Activated naive CD8-positive, alpha-beta T cell treated with anti-CD3 and anti-CD28 coated beads, Interleukin-2, amount 50 U/mL, for 24 hours (primary cell): Measurements from ENCODE around the gene HSPA1A.

Experiments used
- ATAC-seq: fragments of 150-1000 bp; cut with Tn5 transposase; one replicate; pipeline ENCODE4 v1.10.0; 2021
- DNase-seq: peaks from one replicate; pipeline ENCODE4 v3.0.0; 2021
- H3K27ac Mint-ChIP-seq: one replicate; pipeline ENCODE4 v1.8.0; 2021; ENCODE audit warnings: mild to moderate bottlenecking, mixed read lengths
- H3K27me3 Mint-ChIP-seq: one replicate; pipeline ENCODE4 v1.8.0; 2021; ENCODE audit warnings: mixed read lengths
- H3K36me3 Mint-ChIP-seq: one replicate; pipeline ENCODE4 v1.8.0; 2021; ENCODE audit warnings: low read depth, mixed read lengths
- H3K4me1 Mint-ChIP-seq: one replicate; pipeline ENCODE4 v1.8.0; 2021; ENCODE audit warnings: mixed read lengths
- H3K4me3 Mint-ChIP-seq: one replicate; pipeline ENCODE4 v1.8.0; 2021; ENCODE audit warnings: mild to moderate bottlenecking, moderate library complexity, mixed read lengths
- H3K9me3 Mint-ChIP-seq: one replicate; pipeline ENCODE4 v1.8.0; 2021; ENCODE audit warnings: mixed read lengths

The HSPA1A gene

DNA sequence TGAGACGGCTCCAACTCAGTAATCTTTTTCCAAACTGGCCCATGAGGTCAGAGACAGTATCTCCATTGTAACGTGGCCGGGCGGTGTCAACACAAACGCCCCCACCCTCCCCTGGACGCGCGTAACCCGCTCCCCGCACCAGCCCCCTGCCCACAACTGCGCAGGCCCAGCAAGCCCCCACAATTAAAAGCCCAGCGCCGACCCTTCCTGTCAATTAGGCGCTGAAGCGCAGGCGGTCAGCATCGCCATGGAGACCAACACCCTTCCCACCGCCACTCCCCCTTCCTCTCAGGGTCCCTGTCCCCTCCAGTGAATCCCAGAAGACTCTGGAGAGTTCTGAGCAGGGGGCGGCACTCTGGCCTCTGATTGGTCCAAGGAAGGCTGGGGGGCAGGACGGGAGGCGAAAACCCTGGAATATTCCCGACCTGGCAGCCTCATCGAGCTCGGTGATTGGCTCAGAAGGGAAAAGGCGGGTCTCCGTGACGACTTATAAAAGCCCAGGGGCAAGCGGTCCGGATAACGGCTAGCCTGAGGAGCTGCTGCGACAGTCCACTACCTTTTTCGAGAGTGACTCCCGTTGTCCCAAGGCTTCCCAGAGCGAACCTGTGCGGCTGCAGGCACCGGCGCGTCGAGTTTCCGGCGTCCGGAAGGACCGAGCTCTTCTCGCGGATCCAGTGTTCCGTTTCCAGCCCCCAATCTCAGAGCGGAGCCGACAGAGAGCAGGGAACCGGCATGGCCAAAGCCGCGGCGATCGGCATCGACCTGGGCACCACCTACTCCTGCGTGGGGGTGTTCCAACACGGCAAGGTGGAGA lies at the start of gene HSPA1A, which contains the start of gene HSPA1L:
Gene HSPA1A (plus strand): TSS at position 519 of the 814 bp plus-strand sequence. CDS start 214 bp downstream, at position 733.
Gene HSPA1L (minus strand): TSS at position 259 of the 814 bp plus-strand sequence. CDS start 3,311 bp downstream, outside the sequence.
- Mint-ChIP-seq H3K27ac (peak within 1 kb of the TSS; percentile 85), H3K9me3 (no peaks in the 10 kb centered on the region), H3K4me1 (peaks cover 58% of the 10 kb centered on the region), H3K36me3 (peaks cover 2% of the 10 kb centered on the region), H3K27me3 (no peaks in the 10 kb centered on the region), H3K4me3 (peak within 1 kb of the TSS; percentile 82)
- ATAC-seq (peak; percentile 40), DNase-seq (peak; percentile 72)

DNA sequence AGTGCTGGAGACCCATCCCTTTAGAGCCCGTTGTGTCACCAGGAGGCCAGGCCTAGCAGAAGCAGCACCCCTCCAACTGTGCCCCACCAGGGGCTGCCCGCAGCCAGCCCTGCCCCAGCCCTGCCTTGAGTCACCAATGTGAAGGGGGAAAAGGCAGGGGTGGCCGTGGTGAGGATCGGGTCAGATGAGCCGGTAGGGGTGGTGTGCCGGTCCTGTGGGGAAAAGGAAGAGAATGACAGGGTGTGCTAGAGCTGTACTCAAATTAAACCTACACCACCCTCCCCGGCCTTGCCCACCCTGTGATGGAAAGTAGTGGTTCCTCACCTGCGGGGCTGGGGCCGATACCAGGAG lies 49.8 kb upstream of the HSPA1A start:
- no peaks in the 10 kb centered on the region for H3K9me3 Mint-ChIP-seq
- no peaks in the 10 kb centered on the region for H3K27me3 Mint-ChIP-seq
- H3K4me1 Mint-ChIP-seq = peaks cover 11% of the 10 kb centered on the region
- ATAC-seq (no peak), DNase-seq (no peak)
- H3K36me3 Mint-ChIP-seq = peaks cover 25% of the 10 kb centered on the region
- no peak overlapping the region for H3K4me3 Mint-ChIP-seq
- H3K27ac Mint-ChIP-seq = no peak overlapping the region

DNA sequence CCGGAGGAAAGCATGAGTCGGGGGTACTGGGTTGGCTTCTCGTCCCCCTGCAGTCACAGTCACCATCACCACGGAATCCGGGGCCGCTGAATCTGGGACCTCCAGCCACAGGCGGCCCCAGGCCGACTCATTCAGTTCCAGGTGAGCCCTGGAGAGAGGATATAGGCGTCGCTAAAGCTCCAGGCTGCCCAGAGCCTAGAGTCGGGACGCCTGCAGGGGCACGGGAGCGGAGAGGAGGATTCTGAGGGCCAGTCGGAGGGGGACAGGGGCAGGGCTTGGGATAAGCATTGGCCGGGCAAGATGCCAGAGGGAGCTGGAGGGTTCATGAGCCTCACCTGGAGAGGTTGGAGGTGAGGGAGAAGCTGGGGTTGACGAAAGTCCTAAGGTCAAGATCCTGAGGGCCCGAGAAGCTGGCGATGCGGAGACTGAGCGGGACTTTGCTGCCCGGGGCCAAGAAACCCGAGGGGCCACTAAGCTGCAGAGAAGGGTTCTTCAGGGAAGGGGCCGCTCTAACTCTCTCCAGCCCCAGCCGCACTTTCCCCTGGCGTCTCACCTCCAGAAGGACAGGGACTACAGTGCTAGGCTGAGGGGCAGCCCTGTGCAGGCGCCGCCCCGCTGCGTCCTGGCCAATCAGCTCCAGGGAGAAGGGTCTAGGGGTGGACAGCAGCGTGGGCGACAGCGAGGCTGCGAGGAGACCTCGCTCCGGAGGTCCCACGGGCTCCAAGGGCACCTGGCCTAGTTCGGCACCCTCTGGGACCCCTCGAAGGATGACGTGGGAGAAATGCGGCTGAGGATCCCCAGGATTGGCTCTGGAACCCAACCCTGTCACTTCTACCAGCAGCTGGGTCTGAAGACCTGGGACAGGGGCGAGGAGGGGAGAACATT lies 49.2 kb upstream of the HSPA1A start:
- Mint-ChIP-seq H3K36me3 (peaks cover 21% of the 10 kb centered on the region), H3K4me3 (no peak overlapping the region), H3K27ac (no peak overlapping the region), H3K9me3 (no peaks in the 10 kb centered on the region), H3K4me1 (peaks cover 14% of the 10 kb centered on the region), H3K27me3 (no peaks in the 10 kb centered on the region)
- no peak for DNase-seq
- ATAC-seq = no peak

DNA sequence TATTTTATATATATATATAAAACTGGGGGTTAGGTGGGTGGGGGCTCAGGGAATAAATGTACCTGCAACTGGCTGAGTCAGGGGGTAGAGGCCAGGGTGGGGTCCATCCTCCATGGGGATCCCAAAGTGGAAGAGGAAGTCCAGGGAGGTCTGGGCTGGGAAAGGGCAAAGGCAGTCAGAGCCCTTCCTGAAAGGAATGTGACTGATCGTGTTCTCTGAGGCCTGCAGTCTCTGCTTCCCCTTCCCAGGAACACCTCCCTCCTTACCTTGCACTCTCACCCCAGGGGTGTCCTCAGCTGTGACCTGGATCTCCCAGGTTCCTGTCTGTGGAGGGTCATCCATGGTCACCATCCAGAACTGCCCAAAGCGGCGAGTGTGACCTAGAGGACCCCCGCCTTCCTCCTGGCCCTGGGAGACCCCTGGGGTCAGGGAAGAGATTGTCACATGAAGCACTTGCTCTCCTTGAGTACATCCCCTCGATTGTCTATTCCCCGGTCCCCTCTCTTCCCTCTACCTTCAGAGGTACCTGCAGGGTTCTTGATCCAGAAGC lies 48.2 kb upstream of the HSPA1A start:
- no peak for DNase-seq
- ATAC-seq = no peak
- H3K27ac Mint-ChIP-seq = no peak overlapping the region
- peaks cover 23% of the 10 kb centered on the region for H3K4me1 Mint-ChIP-seq
- H3K36me3 Mint-ChIP-seq = peaks cover 17% of the 10 kb centered on the region
- no peaks in the 10 kb centered on the region for H3K9me3 Mint-ChIP-seq
- no peaks in the 10 kb centered on the region for H3K27me3 Mint-ChIP-seq
- no peak overlapping the region for H3K4me3 Mint-ChIP-seq

GRCh38 chr6:31768363-31769257 lies 46.7 kb upstream of the HSPA1A start:
- no peaks in the 10 kb centered on the region for H3K27me3 Mint-ChIP-seq
- peaks cover 36% of the 10 kb centered on the region for H3K4me1 Mint-ChIP-seq
- no peak for ATAC-seq
- H3K27ac Mint-ChIP-seq = no peak overlapping the region
- peaks cover 9% of the 10 kb centered on the region for H3K36me3 Mint-ChIP-seq
- H3K4me3 Mint-ChIP-seq = no peak overlapping the region
- no peaks in the 10 kb centered on the region for H3K9me3 Mint-ChIP-seq
- no peak for DNase-seq

- peaks cover 4% of the 10 kb centered on the region for H3K36me3 Mint-ChIP-seq
Measured at GRCh38 chr6:31769684-31770371, 45.5 kb upstream of the HSPA1A start.

GRCh38 chr6:31770860-31771259 lies 44.5 kb upstream of the HSPA1A start:
- no peak overlapping the region for H3K4me3 Mint-ChIP-seq

More at GRCh38 chr6:31769684-31770371, 45.5 kb upstream of the HSPA1A start:
- no peak overlapping the region for H3K27ac Mint-ChIP-seq
- no peaks in the 10 kb centered on the region for H3K27me3 Mint-ChIP-seq
- DNase-seq (peak; percentile 87), ATAC-seq (peak; percentile 66)
- H3K4me3 Mint-ChIP-seq = no peak overlapping the region
- peaks cover 41% of the 10 kb centered on the region for H3K4me1 Mint-ChIP-seq
- H3K9me3 Mint-ChIP-seq = no peaks in the 10 kb centered on the region

DNA sequence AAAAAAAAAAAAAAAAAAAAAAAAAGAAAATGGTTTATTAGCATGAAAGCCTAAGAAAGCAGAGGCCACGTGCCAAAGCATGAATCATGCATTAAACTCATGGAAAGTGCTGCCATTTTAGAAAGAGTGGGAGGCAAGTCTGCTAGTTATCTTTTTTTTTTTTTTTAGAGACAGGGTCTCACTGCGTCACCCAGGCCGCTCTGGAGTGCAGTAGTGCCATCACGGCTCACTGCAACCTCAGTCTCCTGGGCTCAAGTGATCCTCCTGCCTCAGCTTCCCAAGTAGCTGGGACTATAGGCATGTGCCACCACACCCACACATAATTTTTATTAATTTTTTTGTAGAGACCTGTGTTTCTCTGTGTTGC lies 43.4 kb upstream of the HSPA1A start:
- no peak for DNase-seq
- H3K36me3 Mint-ChIP-seq = peaks cover 4% of the 10 kb centered on the region
- peak overlapping the region; percentile 73 for H3K27ac Mint-ChIP-seq
- H3K9me3 Mint-ChIP-seq = no peaks in the 10 kb centered on the region
- peak overlapping the region; percentile 57 for H3K4me3 Mint-ChIP-seq
- H3K4me1 Mint-ChIP-seq = peaks cover 54% of the 10 kb centered on the region
- ATAC-seq = peak; percentile 12
- no peaks in the 10 kb centered on the region for H3K27me3 Mint-ChIP-seq

More at GRCh38 chr6:31770860-31771259, 44.5 kb upstream of the HSPA1A start:
- Mint-ChIP-seq H3K36me3 (peaks cover 4% of the 10 kb centered on the region), H3K4me1 (peaks cover 44% of the 10 kb centered on the region), H3K27ac (peak overlapping the region; percentile 72), H3K27me3 (no peaks in the 10 kb centered on the region), H3K9me3 (no peaks in the 10 kb centered on the region)
- DNase-seq (no peak), ATAC-seq (no peak)

- H3K4me3 Mint-ChIP-seq = no peak overlapping the region
- peaks cover 6% of the 10 kb centered on the region for H3K36me3 Mint-ChIP-seq
- DNase-seq (no peak), ATAC-seq (no peak)
- no peak overlapping the region for H3K27ac Mint-ChIP-seq
- H3K4me1 Mint-ChIP-seq = peaks cover 55% of the 10 kb centered on the region
- no peaks in the 10 kb centered on the region for H3K9me3 Mint-ChIP-seq
- no peaks in the 10 kb centered on the region for H3K27me3 Mint-ChIP-seq
Measured at GRCh38 chr6:31775184-31775583, 40.2 kb upstream of the HSPA1A start.

DNA sequence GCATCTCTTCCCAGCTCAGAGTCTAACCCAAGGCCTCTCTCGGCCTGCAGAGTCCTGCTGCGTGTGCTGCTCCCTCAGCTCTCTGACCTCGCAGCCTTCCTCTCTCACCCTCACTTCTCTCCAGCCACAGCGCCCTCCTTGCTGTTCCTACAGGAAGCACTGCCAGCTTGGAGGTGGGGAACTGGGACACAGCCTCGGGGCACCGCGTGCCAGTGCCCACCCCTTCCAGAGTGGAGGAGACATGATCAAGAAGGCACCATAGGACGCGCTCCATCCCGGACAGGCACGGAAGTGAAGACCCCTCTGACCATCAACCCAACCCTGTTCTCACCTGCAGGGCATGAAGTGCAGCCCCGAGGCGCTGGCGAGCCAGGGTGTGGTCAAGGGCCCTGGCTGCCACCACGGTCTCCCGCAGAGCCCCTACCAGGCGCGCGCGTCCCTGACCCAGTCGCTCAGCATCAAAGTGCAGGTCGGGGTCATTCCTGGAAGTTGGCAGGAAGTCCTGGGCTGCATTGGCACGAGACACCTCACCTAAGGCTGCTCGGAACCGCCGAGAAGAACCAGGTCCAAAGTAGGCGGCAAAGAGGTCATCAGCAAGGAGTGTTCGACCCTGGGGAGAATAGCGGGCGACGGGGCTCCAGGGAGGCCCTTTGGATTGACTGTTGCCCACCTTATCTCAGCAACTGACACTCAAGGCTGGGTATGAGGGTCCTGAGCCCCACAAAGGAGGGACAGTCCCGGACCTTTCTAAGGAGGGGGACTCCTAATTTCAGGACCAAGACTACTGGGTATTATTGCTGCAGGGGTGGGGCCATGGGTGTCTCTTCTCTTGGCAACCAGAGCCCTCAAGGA lies 39.5 kb upstream of the HSPA1A start:
- Mint-ChIP-seq H3K27me3 (no peaks in the 10 kb centered on the region), H3K4me3 (peak overlapping the region; percentile 4), H3K9me3 (no peaks in the 10 kb centered on the region), H3K4me1 (peaks cover 55% of the 10 kb centered on the region), H3K27ac (no peak overlapping the region), H3K36me3 (peaks cover 11% of the 10 kb centered on the region)
- ATAC-seq (no peak), DNase-seq (no peak)

- Mint-ChIP-seq H3K9me3 (no peaks in the 10 kb centered on the region), H3K27ac (peak overlapping the region; percentile 59), H3K4me1 (peaks cover 48% of the 10 kb centered on the region), H3K36me3 (peaks cover 12% of the 10 kb centered on the region), H3K27me3 (no peaks in the 10 kb centered on the region), H3K4me3 (peak overlapping the region; percentile 4)
- ATAC-seq (peak; percentile 3), DNase-seq (no peak)
Measured at GRCh38 chr6:31776485-31776988, 38.8 kb upstream of the HSPA1A start.

GRCh38 chr6:31776989-31777666 lies 38.2 kb upstream of the HSPA1A start, which contains the start of gene VWA7:
Gene VWA7, minus strand, starts transcription at chr6:31777328. Its CDS starts 549 bp downstream, at chr6:31776779.
- H3K27ac Mint-ChIP-seq = peak within 1 kb of the TSS; percentile 59
- H3K4me3 Mint-ChIP-seq = peak within 1 kb of the TSS; percentile 4

More at GRCh38 chr6:31776989-31777666, 38.2 kb upstream of the HSPA1A start, which contains the start of gene VWA7:
- Mint-ChIP-seq H3K36me3 (peaks cover 14% of the 10 kb centered on the region), H3K4me1 (peaks cover 43% of the 10 kb centered on the region), H3K9me3 (no peaks in the 10 kb centered on the region), H3K27me3 (no peaks in the 10 kb centered on the region)
- peak; percentile 84 for DNase-seq
- ATAC-seq = peak; percentile 92
